Ascending aorta (tissue), 2 donors: ENCODE measurements around the gene MCC. TPM values are rescaled to one million over a fixed set of nuclear protein-coding genes. Genes with fewer than 3 reads are reported as not detected.

Experiments
- DNase-seq, 2 donors: peaks; one replicate each; pipeline ENCODE4 v3.0.0-alpha.2; 2019; ENCODE audit warnings: low spot score in 2 of 2
- H3K27ac ChIP-seq, 2 donors: fragments of 200-600 bp; sonication (generic); one replicate each; pipeline ENCODE4 v1.5.1; 2016 to 2017; ENCODE audit warnings: mild to moderate bottlenecking in 1 of 2
- H3K27me3 ChIP-seq: fragments of 200-600 bp; sonication (generic); one replicate; pipeline ENCODE4 v1.5.1; 2017
- H3K36me3 ChIP-seq, 2 donors: fragments of 200-600 bp; sonication (generic); one replicate each; pipeline ENCODE4 v1.5.1; 2016
- H3K4me1 ChIP-seq, 2 donors: fragments of 200-600 bp; sonication (generic); one replicate each; pipeline ENCODE4 v1.5.1; 2016 to 2017; ENCODE audit warnings: mild to moderate bottlenecking in 1 of 2
- H3K4me3 ChIP-seq, 2 donors: fragments of 200-600 bp; sonication (generic); one replicate each; pipeline ENCODE4 v1.5.1; 2016 to 2017; ENCODE audit warnings: mild to moderate bottlenecking in 1 of 2
- H3K9me3 ChIP-seq, 2 donors: fragments of 200-600 bp; sonication (generic); one replicate each; pipeline ENCODE4 v1.5.1; 2016
- CTCF ChIP-seq, 3 experiments: fragments of 200-600 bp in 2 of 3; fragments of 450-650 bp in 1 of 3; sonication (generic) in 2 of 3; IDR thresholded peaks; one replicate each; pipeline ENCODE4 v1.5.1; 2016 to 2019; ENCODE audit warnings: antibody characterized with exemption in 3 of 3, mild to moderate bottlenecking in 1 of 3, moderate library complexity in 1 of 3
- intact Hi-C: fragments of 100-400 bp; cut with DNase I; formaldehyde crosslinking; loops from one replicate; pipeline ENCODE4 v1.15.1; 2023
- total RNA-seq: library from RNA; depleted of rRNA; stranded (reverse); fragments of >200 nt; gene quantifications from one replicate; pipeline ENCODE4 v1.1.0, GENCODE V29; 2016

MCC gene
- total RNA-seq, 1 donor from 2014 or later, result 67.9 TPM

DNA sequence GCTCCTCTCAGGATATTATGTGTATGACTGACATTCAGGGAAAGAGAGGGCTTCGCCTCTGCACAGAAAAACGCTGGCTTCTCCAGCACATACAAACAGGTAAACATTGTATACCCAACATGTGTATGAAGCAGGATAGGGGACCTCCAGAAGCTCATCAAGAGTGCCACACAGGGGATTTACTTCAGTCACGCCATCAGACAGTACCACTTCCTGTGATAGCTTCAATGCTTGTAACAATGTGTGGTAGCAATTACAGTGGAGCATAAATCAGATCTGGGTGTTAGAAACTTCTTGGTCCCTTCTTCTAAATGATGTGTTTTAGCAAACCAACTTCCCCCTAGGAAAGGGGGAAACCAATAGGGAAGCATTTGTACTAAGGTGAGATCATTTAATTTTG lies 214.3 kb downstream of the MCC start:
- no peaks in the 10 kb centered on the region for H3K4me1 ChIP-seq
- H3K27ac ChIP-seq, result no peak overlapping the region
- H3K27me3 ChIP-seq, result no peaks in the 10 kb centered on the region
- no peaks in the 10 kb centered on the region for H3K36me3 ChIP-seq
- intact Hi-C loops, result no loop called here
- no peaks in the 10 kb centered on the region for H3K9me3 ChIP-seq
- DNase-seq, result no peak
- no peak for TF ChIP-seq CTCF (IDR thresholded peaks at IDR 0.05)
- H3K4me3 ChIP-seq, result no peak overlapping the region

- Histone ChIP-seq H3K36me3 (no peaks in the 10 kb centered on the region), H3K4me3 (no peak overlapping the region), H3K4me1 (no peaks in the 10 kb centered on the region), H3K9me3 (no peaks in the 10 kb centered on the region), H3K27ac (no peak overlapping the region), H3K27me3 (no peaks in the 10 kb centered on the region)
- DNase-seq, result no peak
- intact Hi-C loops, result no loop called here
- no peak for TF ChIP-seq CTCF (IDR thresholded peaks at IDR 0.05)
Observed at GRCh38 chr5:113271745-113272454, 216.4 kb downstream of the MCC start.

DNA sequence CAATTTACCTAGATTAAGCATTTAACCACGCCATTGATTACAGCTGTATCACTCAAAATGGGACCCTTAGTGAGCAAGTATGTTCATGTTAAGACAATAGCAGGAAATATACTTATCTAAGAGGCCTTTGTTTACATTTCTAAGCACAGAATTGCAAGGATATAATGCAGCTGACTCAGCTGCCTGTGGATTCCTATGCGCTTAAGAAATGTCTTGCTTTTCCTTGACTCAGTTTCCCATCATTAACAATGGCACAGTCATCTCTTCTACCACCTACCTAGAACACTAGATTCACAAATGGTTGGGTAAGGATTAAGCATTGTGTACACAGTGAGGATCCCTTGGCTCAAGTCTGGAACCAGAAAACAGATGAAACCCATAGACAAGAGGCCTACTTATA lies 217.2 kb downstream of the MCC start:
- H3K9me3 ChIP-seq, result no peaks in the 10 kb centered on the region
- no peaks in the 10 kb centered on the region for H3K36me3 ChIP-seq
- H3K27me3 ChIP-seq, result no peaks in the 10 kb centered on the region
- H3K27ac ChIP-seq, result no peak overlapping the region
- no peak for TF ChIP-seq CTCF (IDR thresholded peaks at IDR 0.05)
- no peaks in the 10 kb centered on the region for H3K4me1 ChIP-seq
- no peak overlapping the region for H3K4me3 ChIP-seq
- no peak for DNase-seq
- intact Hi-C loops, result no loop called here

- Histone ChIP-seq H3K27ac (no peak overlapping the region), H3K4me1 (no peaks in the 10 kb centered on the region), H3K9me3 (no peaks in the 10 kb centered on the region), H3K27me3 (no peaks in the 10 kb centered on the region), H3K4me3 (no peak overlapping the region), H3K36me3 (no peaks in the 10 kb centered on the region)
- no peak for DNase-seq
- TF ChIP-seq CTCF (IDR thresholded peaks at IDR 0.05), result no peak
- intact Hi-C loops, result no loop called here
Observed at GRCh38 chr5:113270086-113270485, 218.2 kb downstream of the MCC start.

GRCh38 chr5:113269023-113269997 lies 218.9 kb downstream of the MCC start:
- Histone ChIP-seq H3K9me3 (no peaks in the 10 kb centered on the region), H3K4me1 (no peaks in the 10 kb centered on the region), H3K36me3 (no peaks in the 10 kb centered on the region), H3K27ac (no peak overlapping the region), H3K27me3 (no peaks in the 10 kb centered on the region), H3K4me3 (no peak overlapping the region)
- TF ChIP-seq CTCF (IDR thresholded peaks at IDR 0.05), result no peak
- intact Hi-C loops, result no loop called here
- no peak for DNase-seq
